ENCODE results near the gene CD99.

Gene CD99

GRCh38 chrX:2690856-2691542, at the start of gene CD99:
Gene CD99 (plus strand): TSS chrX:2691295. CDS start chrX:2691361, 66 bp downstream.
- in situ Hi-C loops (cut with HindIII; ENCODE audit: low sequenced_read_pairs): loop anchor here (25.0 kb wide), 1 partner anchor 121 kb away; no protein-coding TSS in a partner anchor

GRCh38 chrX:2642146-2642545, 48.9 kb upstream of the CD99 start:
- in situ Hi-C loops (cut with HindIII; ENCODE audit: low sequenced_read_pairs): no loop called here

- in situ Hi-C loops (cut with HindIII; ENCODE audit: low sequenced_read_pairs): no loop called here
Measured at GRCh38 chrX:2642791-2643190, 48.3 kb upstream of the CD99 start.

- in situ Hi-C loops (cut with HindIII; ENCODE audit: low sequenced_read_pairs): no loop called here
Measured at GRCh38 chrX:2643880-2644279, 47.2 kb upstream of the CD99 start.

- in situ Hi-C loops (cut with HindIII; ENCODE audit: low sequenced_read_pairs): no loop called here
Measured at GRCh38 chrX:2645563-2645962, 45.5 kb upstream of the CD99 start.

GRCh38 chrX:2647627-2648026, 43.5 kb upstream of the CD99 start:
- in situ Hi-C loops (cut with HindIII; ENCODE audit: low sequenced_read_pairs): no loop called here

GRCh38 chrX:2650037-2650436, 41.1 kb upstream of the CD99 start:
- in situ Hi-C loops (cut with HindIII; ENCODE audit: low sequenced_read_pairs): no loop called here

- in situ Hi-C loops (cut with HindIII; ENCODE audit: low sequenced_read_pairs): no loop called here
Measured at GRCh38 chrX:2650865-2651264, 40.2 kb upstream of the CD99 start.

GRCh38 chrX:2652106-2652505, 39.0 kb upstream of the CD99 start:
- in situ Hi-C loops (cut with HindIII; ENCODE audit: low sequenced_read_pairs): no loop called here

- in situ Hi-C loops (cut with HindIII; ENCODE audit: low sequenced_read_pairs): no loop called here
Measured at GRCh38 chrX:2654436-2655340, 36.4 kb upstream of the CD99 start.

GRCh38 chrX:2656257-2656836, 34.7 kb upstream of the CD99 start:
- in situ Hi-C loops (cut with HindIII; ENCODE audit: low sequenced_read_pairs): no loop called here

- in situ Hi-C loops (cut with HindIII; ENCODE audit: low sequenced_read_pairs): no loop called here
Measured at GRCh38 chrX:2657532-2658113, 33.5 kb upstream of the CD99 start.

GRCh38 chrX:2658585-2659292, 32.4 kb upstream of the CD99 start:
- in situ Hi-C loops (cut with HindIII; ENCODE audit: low sequenced_read_pairs): no loop called here

- in situ Hi-C loops (cut with HindIII; ENCODE audit: low sequenced_read_pairs): no loop called here
Measured at GRCh38 chrX:2662586-2662985, 28.5 kb upstream of the CD99 start.

- in situ Hi-C loops (cut with HindIII; ENCODE audit: low sequenced_read_pairs): no loop called here
Measured at GRCh38 chrX:2664502-2664901, 26.6 kb upstream of the CD99 start.

GRCh38 chrX:2665387-2666304, 25.4 kb upstream of the CD99 start:
- in situ Hi-C loops (cut with HindIII; ENCODE audit: low sequenced_read_pairs): no loop called here

- in situ Hi-C loops (cut with HindIII; ENCODE audit: low sequenced_read_pairs): no loop called here
Measured at GRCh38 chrX:2666491-2666890, 24.6 kb upstream of the CD99 start.

GRCh38 chrX:2670978-2671377, 20.1 kb upstream of the CD99 start:
- in situ Hi-C loops (cut with HindIII; ENCODE audit: low sequenced_read_pairs): no loop called here

- in situ Hi-C loops (cut with HindIII; ENCODE audit: low sequenced_read_pairs): no loop called here
Measured at GRCh38 chrX:2672084-2672483, 19.0 kb upstream of the CD99 start.

- in situ Hi-C loops (cut with HindIII; ENCODE audit: low sequenced_read_pairs): no loop called here
Measured at GRCh38 chrX:2673611-2674010, 17.5 kb upstream of the CD99 start.

Measured in DLD1 (cell line).